ENCODE results near the gene DHX8. TPM values are rescaled to one million over a fixed set of nuclear protein-coding genes. Genes with fewer than 3 reads are reported as not detected.
"Not testable (repeated sequence)": the region's sequence is repeated elsewhere in the genome, so short reads cannot be mapped to it uniquely, and the experiment has no call there.

The DHX8 gene
- total RNA-seq, 1 donor from 2014 or later: 134 TPM

GRCh38 chr17:43456661-43457361, 27.0 kb upstream of the DHX8 start:
- Histone ChIP-seq H3K27me3 (no peaks in the 10 kb centered on the region), H3K9ac (no peak overlapping the region), H3F3A (ENCODE audit: low read depth) (peaks cover 7% of the 10 kb centered on the region), H3K4me2 (no peak overlapping the region), H3K79me2 (ENCODE audit: low read depth) (no peaks in the 10 kb centered on the region), H3K27ac (no peak overlapping the region), H3K36me3 (no peaks in the 10 kb centered on the region), H3K4me3 (no peak overlapping the region), H2AFZ (replicated peaks) (peak overlapping the region; percentile 34), H3K9me3 (ENCODE audit: low read depth) (no peaks in the 10 kb centered on the region), H3K4me1 (peaks cover 5% of the 10 kb centered on the region), H4K20me1 (ENCODE audit: low read depth) (no peaks in the 10 kb centered on the region)
- H3K4me1 Mint-ChIP-seq: peaks cover 17% of the 10 kb centered on the region
- H3K27me3 Mint-ChIP-seq (ENCODE audit: insufficient read depth, low read depth): peaks cover 6% of the 10 kb centered on the region
- no peak overlapping the region for H3K27ac Mint-ChIP-seq
- peaks cover 3% of the 10 kb centered on the region for H3K9me3 Mint-ChIP-seq
- TF ChIP-seq EZH2 (IDR thresholded peaks at IDR 0.05) (no peak), CTCF (IDR thresholded peaks at IDR 0.05) (no peak), EZH2phosphoT487 (IDR thresholded peaks at IDR 0.05) (no peak)
- DNase-seq (ENCODE audit: low spot score): no peak
- H3K4me3 Mint-ChIP-seq: no peak overlapping the region
- no peaks in the 10 kb centered on the region for H3K36me3 Mint-ChIP-seq

GRCh38 chr17:43457362-43457692, 26.4 kb upstream of the DHX8 start:
- Histone ChIP-seq H3K79me2 (ENCODE audit: low read depth) (no peaks in the 10 kb centered on the region), H3K4me2 (no peak overlapping the region), H3K27me3 (no peaks in the 10 kb centered on the region), H2AFZ (replicated peaks) (no peak overlapping the region), H3K36me3 (no peaks in the 10 kb centered on the region), H4K20me1 (ENCODE audit: low read depth) (no peaks in the 10 kb centered on the region), H3K4me3 (no peak overlapping the region), H3K9me3 (ENCODE audit: low read depth) (no peaks in the 10 kb centered on the region), H3F3A (ENCODE audit: low read depth) (peaks cover 7% of the 10 kb centered on the region), H3K27ac (no peak overlapping the region), H3K9ac (no peak overlapping the region), H3K4me1 (peaks cover 5% of the 10 kb centered on the region)
- Mint-ChIP-seq H3K27me3 (ENCODE audit: insufficient read depth, low read depth) (peaks cover 6% of the 10 kb centered on the region), H3K27ac (no peak overlapping the region), H3K4me1 (peaks cover 17% of the 10 kb centered on the region), H3K4me3 (no peak overlapping the region), H3K9me3 (peaks cover 3% of the 10 kb centered on the region), H3K36me3 (no peaks in the 10 kb centered on the region)
- DNase-seq (ENCODE audit: low spot score): no peak
- TF ChIP-seq CTCF (IDR thresholded peaks at IDR 0.05) (no peak), EZH2 (IDR thresholded peaks at IDR 0.05) (no peak), EZH2phosphoT487 (IDR thresholded peaks at IDR 0.05) (no peak)

- not testable (repeated sequence) for H3K79me2 ChIP-seq (ENCODE audit: low read depth); H3F3A ChIP-seq (ENCODE audit: low read depth); H3K4me3 ChIP-seq; H4K20me1 ChIP-seq (ENCODE audit: low read depth); H3K9me3 ChIP-seq (ENCODE audit: low read depth); H3K27me3 ChIP-seq; H3K36me3 Mint-ChIP-seq; H3K9ac ChIP-seq; H2AFZ ChIP-seq (replicated peaks); H3K27ac Mint-ChIP-seq; H3K27me3 Mint-ChIP-seq (ENCODE audit: insufficient read depth, low read depth); H3K36me3 ChIP-seq; H3K4me3 Mint-ChIP-seq; H3K9me3 Mint-ChIP-seq; H3K4me1 Mint-ChIP-seq; H3K4me1 ChIP-seq; H3K4me2 ChIP-seq; DNase-seq (ENCODE audit: low spot score); H3K27ac ChIP-seq
Measured at GRCh38 chr17:43459878-43460277, 23.9 kb upstream of the DHX8 start.

- Mint-ChIP-seq H3K27me3 (ENCODE audit: insufficient read depth, low read depth) (no peaks in the 10 kb centered on the region), H3K4me3 (no peak overlapping the region)
Measured at GRCh38 chr17:43461185-43461584, 22.6 kb upstream of the DHX8 start.

GRCh38 chr17:43462569-43462968, 21.2 kb upstream of the DHX8 start:
- not testable (repeated sequence) for H3K9ac ChIP-seq; H3K4me1 ChIP-seq; H3K27ac ChIP-seq; H3K27ac Mint-ChIP-seq; H3K4me3 ChIP-seq; H3K9me3 ChIP-seq (ENCODE audit: low read depth); H3K27me3 ChIP-seq; H3K27me3 Mint-ChIP-seq (ENCODE audit: insufficient read depth, low read depth); H3F3A ChIP-seq (ENCODE audit: low read depth); DNase-seq (ENCODE audit: low spot score); H2AFZ ChIP-seq (replicated peaks); H3K36me3 ChIP-seq; H3K79me2 ChIP-seq (ENCODE audit: low read depth); H3K9me3 Mint-ChIP-seq; H3K4me2 ChIP-seq; H3K36me3 Mint-ChIP-seq; H4K20me1 ChIP-seq (ENCODE audit: low read depth); H3K4me1 Mint-ChIP-seq; H3K4me3 Mint-ChIP-seq

More at GRCh38 chr17:43461185-43461584, 22.6 kb upstream of the DHX8 start:
- H3K9me3 Mint-ChIP-seq: no peaks in the 10 kb centered on the region
- no peak overlapping the region for H2AFZ ChIP-seq (replicated peaks)
- no peaks in the 10 kb centered on the region for H3K36me3 ChIP-seq
- H3K4me2 ChIP-seq: no peak overlapping the region
- H3K27ac ChIP-seq: no peak overlapping the region
- H3K36me3 Mint-ChIP-seq: no peaks in the 10 kb centered on the region
- no peaks in the 10 kb centered on the region for H3K27me3 ChIP-seq
- H3K9ac ChIP-seq: no peak overlapping the region
- H3K4me1 ChIP-seq: peaks cover 5% of the 10 kb centered on the region
- TF ChIP-seq EZH2 (IDR thresholded peaks at IDR 0.05): no peak
- TF ChIP-seq EZH2phosphoT487 (IDR thresholded peaks at IDR 0.05): no peak
- TF ChIP-seq CTCF (IDR thresholded peaks at IDR 0.05): no peak
- peaks cover 7% of the 10 kb centered on the region for H3F3A ChIP-seq (ENCODE audit: low read depth)
- no peaks in the 10 kb centered on the region for H4K20me1 ChIP-seq (ENCODE audit: low read depth)
- H3K79me2 ChIP-seq (ENCODE audit: low read depth): no peaks in the 10 kb centered on the region
- H3K4me3 ChIP-seq: no peak overlapping the region
- H3K4me1 Mint-ChIP-seq: peaks cover 12% of the 10 kb centered on the region
- DNase-seq (ENCODE audit: low spot score): no peak
- H3K27ac Mint-ChIP-seq: no peak overlapping the region
- H3K9me3 ChIP-seq (ENCODE audit: low read depth): no peaks in the 10 kb centered on the region

All from neural progenitor cell (in vitro differentiated cells).